Tibial nerve (tissue), 4 donors: Measurements from ENCODE around the gene TEPSIN. TPM values are rescaled to one million over a fixed set of nuclear protein-coding genes. Genes with fewer than 3 reads are reported as not detected.

ENCODE experiments used
- DNase-seq, 2 donors: peaks; one replicate each; pipeline ENCODE4 v3.0.0-alpha.2; 2019; ENCODE audit warnings: low spot score in 2 of 2
- H3K27ac ChIP-seq, 4 donors: fragments of 200-600 bp; sonication (generic) in 3 of 4; one replicate each; pipeline ENCODE4 v1.5.1; 2017 to 2019; ENCODE audit warnings: mild to moderate bottlenecking in 1 of 4
- H3K27me3 ChIP-seq, 2 donors: fragments of 200-600 bp; sonication (generic) in 1 of 2; one replicate each; pipeline versions ENCODE4 v1.5.1 to v1.6.0; 2017 to 2019
- H3K36me3 ChIP-seq, 3 donors: fragments of 200-600 bp; sonication (generic); one replicate each; pipeline ENCODE4 v1.5.1; 2018 to 2019
- H3K4me1 ChIP-seq, 4 donors: fragments of 200-600 bp; sonication (generic) in 3 of 4; one replicate each; pipeline ENCODE4 v1.5.1; 2017 to 2019
- H3K4me3 ChIP-seq, 4 donors: fragments of 200-600 bp; sonication (generic) in 3 of 4; one replicate each; pipeline ENCODE4 v1.5.1; 2017 to 2019; ENCODE audit warnings: mild to moderate bottlenecking in 1 of 4, moderate library complexity in 1 of 4
- H3K9me3 ChIP-seq, 4 donors: fragments of 200-600 bp; sonication (generic) in 3 of 4; one replicate each; pipeline ENCODE4 v1.5.1; 2017 to 2019
- EP300 ChIP-seq, 2 donors: sonication (generic); formaldehyde crosslinking; IDR thresholded peaks; one replicate each; pipeline ENCODE4 v1.6.1; 2017; ENCODE audit warnings: antibody characterized with exemption in 2 of 2, mild to moderate bottlenecking in 1 of 2
- POLR2A ChIP-seq, 2 donors: fragments of 450-650 bp; IDR thresholded peaks; one replicate each; pipeline ENCODE4 v1.6.1; 2017; ENCODE audit warnings: antibody characterized with exemption in 2 of 2, mild to moderate bottlenecking in 2 of 2, moderate library complexity in 2 of 2
- WGBS, 2 donors: methylation state at CpG; one replicate each; pipeline ENCODE4 v1.1.5; 2018; 5-methylcytosine and 5-hydroxymethylcytosine counted together
- total RNA-seq, 4 donors: library from RNA; depleted of rRNA; stranded (reverse); fragments of >200 nt; gene quantifications; one replicate each; pipeline ENCODE4 v1.1.0, GENCODE V29; 2016
- TF ChIP-seq, protein P1 (sequence below), 5 experiments: fragments of 200-600 bp in 3 of 5; fragments of 450-650 bp in 2 of 5; sonication (generic) in 3 of 5; IDR thresholded peaks; one replicate each; pipeline ENCODE4 v1.5.1; 2016 to 2019; ENCODE audit warnings: antibody characterized with exemption in 5 of 5, mild to moderate bottlenecking in 3 of 5, moderate library complexity in 2 of 5

TEPSIN gene
- total RNA-seq, 4 donors from 2014 or later = 41.5 to 102 (median 73.9) TPM

GRCh38 chr17:81234506-81234855 is 4.4 kb downstream of the TEPSIN start:
- Histone ChIP-seq H3K27me3 (no peaks in the 10 kb centered on the region), H3K9me3 (no peaks in the 10 kb centered on the region), H3K36me3 (peaks cover 2 to 73% (median 16%) of the 10 kb centered on the region in 3 donors), H3K4me3 (no peak overlapping the region), H3K4me1 (peaks cover 4 to 29% (median 13%) of the 10 kb centered on the region in 4 donors), H3K27ac (no peak overlapping the region)
- WGBS, 2 donors = 88 to 93% methylated on average over 13 of the region's 13 CpGs
- TF ChIP-seq, protein P1, sequence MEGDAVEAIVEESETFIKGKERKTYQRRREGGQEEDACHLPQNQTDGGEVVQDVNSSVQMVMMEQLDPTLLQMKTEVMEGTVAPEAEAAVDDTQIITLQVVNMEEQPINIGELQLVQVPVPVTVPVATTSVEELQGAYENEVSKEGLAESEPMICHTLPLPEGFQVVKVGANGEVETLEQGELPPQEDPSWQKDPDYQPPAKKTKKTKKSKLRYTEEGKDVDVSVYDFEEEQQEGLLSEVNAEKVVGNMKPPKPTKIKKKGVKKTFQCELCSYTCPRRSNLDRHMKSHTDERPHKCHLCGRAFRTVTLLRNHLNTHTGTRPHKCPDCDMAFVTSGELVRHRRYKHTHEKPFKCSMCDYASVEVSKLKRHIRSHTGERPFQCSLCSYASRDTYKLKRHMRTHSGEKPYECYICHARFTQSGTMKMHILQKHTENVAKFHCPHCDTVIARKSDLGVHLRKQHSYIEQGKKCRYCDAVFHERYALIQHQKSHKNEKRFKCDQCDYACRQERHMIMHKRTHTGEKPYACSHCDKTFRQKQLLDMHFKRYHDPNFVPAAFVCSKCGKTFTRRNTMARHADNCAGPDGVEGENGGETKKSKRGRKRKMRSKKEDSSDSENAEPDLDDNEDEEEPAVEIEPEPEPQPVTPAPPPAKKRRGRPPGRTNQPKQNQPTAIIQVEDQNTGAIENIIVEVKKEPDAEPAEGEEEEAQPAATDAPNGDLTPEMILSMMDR (IDR thresholded peaks at IDR 0.05) = no peak
- TF ChIP-seq EP300 (IDR thresholded peaks at IDR 0.05) (no peak), POLR2A (IDR thresholded peaks at IDR 0.05) (no peak)
- DNase-seq = no peak

GRCh38 chr17:81233811-81234505 is 4.9 kb downstream of the TEPSIN start:
- WGBS, 2 donors = 83 to 87% methylated on average over 9 to 20 of the region's 21 CpGs
- Histone ChIP-seq H3K27me3 (no peaks in the 10 kb centered on the region), H3K4me1 (peaks cover 4 to 28% (median 13%) of the 10 kb centered on the region in 4 donors), H3K9me3 (no peaks in the 10 kb centered on the region), H3K36me3 (peaks cover 2 to 78% (median 16%) of the 10 kb centered on the region in 3 donors), H3K4me3 (no peak overlapping the region), H3K27ac (no peak overlapping the region)
- TF ChIP-seq POLR2A (IDR thresholded peaks at IDR 0.05) = no peak
- no peak for DNase-seq

DNA sequence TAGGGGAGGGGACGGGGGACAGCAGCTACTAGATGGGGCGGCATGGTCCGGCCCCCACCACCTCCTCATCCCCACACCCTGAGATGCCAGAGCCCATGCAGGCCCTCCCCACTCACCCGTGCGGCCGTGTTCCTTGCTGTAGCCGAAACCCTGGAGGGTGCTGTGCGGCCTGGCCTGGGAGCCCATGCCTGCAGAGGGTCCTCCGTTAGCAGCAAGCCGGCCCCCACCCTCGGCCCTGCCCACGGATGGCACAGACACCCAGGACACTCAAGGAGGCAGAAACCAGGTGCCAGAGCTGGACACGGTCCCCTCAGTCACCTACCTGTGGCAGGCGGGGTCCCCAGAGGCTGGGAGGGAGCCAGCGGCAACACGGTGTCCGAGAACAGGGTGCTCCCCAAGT is 5.5 kb downstream of the TEPSIN start:
- TF ChIP-seq POLR2A (IDR thresholded peaks at IDR 0.05) (no peak), EP300 (IDR thresholded peaks at IDR 0.05) (no peak)
- TF ChIP-seq, protein P1 (IDR thresholded peaks at IDR 0.05) = no peak
- DNase-seq = no peak
- H3K36me3 ChIP-seq = peaks cover 2 to 84% (median 16%) of the 10 kb centered on the region in 3 donors
- no peak overlapping the region for H3K4me3 ChIP-seq
- no peak overlapping the region for H3K27ac ChIP-seq
- 87 to 100% methylated on average over 1 to 16 of the region's 17 CpGs for WGBS, 2 donors
- peaks cover 4 to 28% (median 13%) of the 10 kb centered on the region in 4 donors for H3K4me1 ChIP-seq
- no peaks in the 10 kb centered on the region for H3K27me3 ChIP-seq
- no peaks in the 10 kb centered on the region for H3K9me3 ChIP-seq

GRCh38 chr17:81232616-81233241 is 6.1 kb downstream of the TEPSIN start:
- WGBS, 2 donors = 84 to 89% methylated on average over 9 to 16 of the region's 19 CpGs

DNA sequence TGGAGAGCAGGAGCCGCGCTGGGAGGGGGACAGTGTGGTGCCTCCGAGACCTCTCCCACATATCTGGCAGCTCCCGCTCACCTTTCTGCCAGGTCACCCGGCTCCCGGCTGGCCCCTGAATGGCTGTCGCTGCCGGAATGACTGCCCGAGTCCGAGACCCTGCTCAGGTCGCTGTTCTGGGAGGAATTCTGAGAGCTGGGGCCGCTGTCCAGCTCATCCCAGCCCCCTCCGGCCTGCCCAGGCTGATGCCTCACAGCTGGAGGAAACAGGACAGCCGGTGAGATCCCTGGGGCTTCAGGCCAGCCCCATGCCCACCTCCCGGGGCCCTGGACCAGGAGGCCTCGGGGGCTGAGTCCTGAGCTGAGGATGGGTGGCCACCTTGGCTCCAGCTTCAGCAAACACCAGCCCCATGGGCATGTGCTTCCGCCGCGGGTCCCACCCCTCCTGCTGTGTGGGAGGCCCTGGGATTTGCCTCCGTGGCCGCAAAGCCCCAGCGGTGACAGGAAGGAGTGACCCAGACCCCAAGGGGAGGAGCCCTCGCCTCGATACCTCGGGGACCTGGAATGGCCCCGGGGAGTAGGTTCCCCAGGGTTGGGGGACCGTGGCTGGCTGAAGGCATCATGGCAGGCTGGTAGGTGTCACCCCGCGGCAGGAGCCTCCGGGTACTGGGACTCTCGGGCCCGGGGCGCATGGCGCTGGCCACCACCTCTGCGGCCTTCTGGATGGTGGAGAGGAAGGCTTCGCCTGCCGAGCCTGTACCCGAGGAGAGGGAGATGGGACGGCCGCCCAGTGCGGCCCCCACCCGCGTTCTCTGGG is 6.9 kb downstream of the TEPSIN start:
- DNase-seq = no peak
- WGBS, 2 donors = 87 to 94% methylated on average over 13 to 27 of the region's 43 CpGs
- Histone ChIP-seq H3K27ac (no peak overlapping the region), H3K4me3 (no peak overlapping the region), H3K27me3 (no peaks in the 10 kb centered on the region), H3K9me3 (no peaks in the 10 kb centered on the region), H3K4me1 (peaks cover 0 to 15% (median 2%) of the 10 kb centered on the region in 4 donors), H3K36me3 (peaks cover 2 to 86% (median 16%) of the 10 kb centered on the region in 3 donors)
- TF ChIP-seq EP300 (IDR thresholded peaks at IDR 0.05) (no peak), POLR2A (IDR thresholded peaks at IDR 0.05) (no peak)
- TF ChIP-seq, protein P1 (IDR thresholded peaks at IDR 0.05) = no peak

More at GRCh38 chr17:81232616-81233241, 6.1 kb downstream of the TEPSIN start:
- no peaks in the 10 kb centered on the region for H3K27me3 ChIP-seq
- peaks cover 2 to 88% (median 16%) of the 10 kb centered on the region in 3 donors for H3K36me3 ChIP-seq
- no peak overlapping the region for H3K27ac ChIP-seq
- TF ChIP-seq, protein P1 (IDR thresholded peaks at IDR 0.05) = no peak
- no peak for TF ChIP-seq EP300 (IDR thresholded peaks at IDR 0.05)
- no peak for TF ChIP-seq POLR2A (IDR thresholded peaks at IDR 0.05)
- H3K4me3 ChIP-seq = no peak overlapping the region
- no peaks in the 10 kb centered on the region for H3K9me3 ChIP-seq
- H3K4me1 ChIP-seq = peaks cover 4 to 22% (median 7%) of the 10 kb centered on the region in 4 donors
- no peak for DNase-seq
